ENCODE data around the gene USP53. TPM values are rescaled to one million over a fixed set of nuclear protein-coding genes. Genes with fewer than 3 reads are reported as not detected.

The USP53 gene
- total and polyA plus RNA-seq, 2 experiments from 2014 or later = 17.1 to 27.7 TPM

- Mint-ChIP-seq H3K27me3 (ENCODE audit: insufficient read depth, low read depth, poor library complexity) (no peaks in the 10 kb centered on the region), H3K36me3 (ENCODE audit: low read depth) (peaks cover 4% of the 10 kb centered on the region; the same call in 1 of the 3 replicates), H3K4me3 (no peak overlapping the region), H3K4me1 (peaks cover 39% of the 10 kb centered on the region), H3K27ac (no peak overlapping the region), H3K9me3 (no peaks in the 10 kb centered on the region; the same call in 2 of the 3 replicates)
- H2AFZ ChIP-seq = no peak overlapping the region
- no peak overlapping the region for H3K27ac ChIP-seq (ENCODE audit: low read depth)
- H3K79me2 ChIP-seq (replicated peaks; ENCODE audit: insufficient read depth) = no peaks in the 10 kb centered on the region
- peaks cover 32% of the 10 kb centered on the region for H3K4me1 ChIP-seq (ENCODE audit: insufficient read depth)
- ATAC-seq (no peak), DNase-seq (ENCODE audit: low spot score) (no peak)
- TF ChIP-seq ZNF331 (CRISPR knock-in tag; IDR thresholded peaks at IDR 0.05; ENCODE audit: low read depth) (no peak), STAT1 (IDR thresholded peaks at IDR 0.05; ENCODE audit: unreplicated experiment) (no peak), EZH2phosphoT487 (IDR thresholded peaks at IDR 0.05; ENCODE audit: unreplicated experiment) (no peak), REST (IDR thresholded peaks at IDR 0.05; ENCODE audit: unreplicated experiment) (no peak)
- no peaks in the 10 kb centered on the region for H3K27me3 ChIP-seq (ENCODE audit: insufficient read depth)
- no peaks in the 10 kb centered on the region for H4K20me1 ChIP-seq (replicated peaks; ENCODE audit: insufficient read depth)
- no peaks in the 10 kb centered on the region for H3K36me3 ChIP-seq (ENCODE audit: insufficient read depth)
- no peak overlapping the region for H3K4me2 ChIP-seq
- no peaks in the 10 kb centered on the region for H3F3A ChIP-seq (replicated peaks; ENCODE audit: low read depth)
- no peak overlapping the region for H3K4me3 ChIP-seq
- no peaks in the 10 kb centered on the region for H3K9me2 ChIP-seq (ENCODE audit: insufficient read depth)
These were observed 31.4 kb downstream of the USP53 start for GRCh38 chr4:119243868-119244267.

- Histone ChIP-seq H2AFZ (no peak overlapping the region), H3K9me2 (ENCODE audit: insufficient read depth) (no peaks in the 10 kb centered on the region), H3F3A (replicated peaks; ENCODE audit: low read depth) (no peaks in the 10 kb centered on the region), H3K27me3 (ENCODE audit: insufficient read depth) (no peaks in the 10 kb centered on the region), H3K27ac (ENCODE audit: low read depth) (no peak overlapping the region), H3K4me2 (no peak overlapping the region), H3K4me1 (ENCODE audit: insufficient read depth) (peaks cover 32% of the 10 kb centered on the region), H3K36me3 (ENCODE audit: insufficient read depth) (no peaks in the 10 kb centered on the region), H4K20me1 (replicated peaks; ENCODE audit: insufficient read depth) (no peaks in the 10 kb centered on the region), H3K4me3 (no peak overlapping the region), H3K79me2 (replicated peaks; ENCODE audit: insufficient read depth) (no peaks in the 10 kb centered on the region)
- H3K9me3 Mint-ChIP-seq = no peaks in the 10 kb centered on the region; the same call in 2 of the 3 replicates
- H3K36me3 Mint-ChIP-seq (ENCODE audit: low read depth) = peaks cover 4% of the 10 kb centered on the region; the same call in 1 of the 3 replicates
- H3K4me3 Mint-ChIP-seq = no peak overlapping the region
- no peak for ATAC-seq
- no peaks in the 10 kb centered on the region for H3K27me3 Mint-ChIP-seq (ENCODE audit: insufficient read depth, low read depth, poor library complexity)
- no peak overlapping the region; the same call in 1 of the 2 replicates for H3K27ac Mint-ChIP-seq
- no peak for DNase-seq (ENCODE audit: low spot score)
- H3K4me1 Mint-ChIP-seq = peaks cover 38% of the 10 kb centered on the region
- TF ChIP-seq EZH2phosphoT487 (IDR thresholded peaks at IDR 0.05; ENCODE audit: unreplicated experiment) = no peak
- no peak for TF ChIP-seq ETS1 (IDR thresholded peaks at IDR 0.05)
- TF ChIP-seq JUNB (IDR thresholded peaks at IDR 0.05; ENCODE audit: unreplicated experiment) = no peak
- TF ChIP-seq ZNF114 (CRISPR knock-in tag; IDR thresholded peaks at IDR 0.05) = no peak
- TF ChIP-seq NANOG (IDR thresholded peaks at IDR 0.05; ENCODE audit: borderline replicate concordance) = no peak
- no peak for TF ChIP-seq REST (IDR thresholded peaks at IDR 0.05; ENCODE audit: unreplicated experiment)
- TF ChIP-seq CTCF (conservative IDR thresholded peaks at IDR 0.05; ENCODE audit: low read depth in 2 of 2) = no peak
These were observed 31.8 kb downstream of the USP53 start for GRCh38 chr4:119244344-119244743.

All from GM23338 (cell line).